Measurements from ENCODE around the gene DRAXIN.

GRCh38 chr1:11681071-11681771 is 10.3 kb upstream of the DRAXIN start, which contains the start of gene MAD2L2:
- TF ChIP-seq CTCF (IDR thresholded peaks at IDR 0.05; ENCODE audit: insufficient read depth, low read length) (no peak), GABPA (IDR thresholded peaks at IDR 0.05; ENCODE audit: low read depth) (no peak; the same call in 1 of the 2 replicates), POLR2AphosphoS5 (IDR thresholded peaks at IDR 0.05; ENCODE audit: low read depth) (peak; percentile 70; the same call in 1 of the 2 replicates), SPI1 (IDR thresholded peaks at IDR 0.05; ENCODE audit: borderline replicate concordance, low read depth) (no peak)
- TF ChIP-seq, protein P1, sequence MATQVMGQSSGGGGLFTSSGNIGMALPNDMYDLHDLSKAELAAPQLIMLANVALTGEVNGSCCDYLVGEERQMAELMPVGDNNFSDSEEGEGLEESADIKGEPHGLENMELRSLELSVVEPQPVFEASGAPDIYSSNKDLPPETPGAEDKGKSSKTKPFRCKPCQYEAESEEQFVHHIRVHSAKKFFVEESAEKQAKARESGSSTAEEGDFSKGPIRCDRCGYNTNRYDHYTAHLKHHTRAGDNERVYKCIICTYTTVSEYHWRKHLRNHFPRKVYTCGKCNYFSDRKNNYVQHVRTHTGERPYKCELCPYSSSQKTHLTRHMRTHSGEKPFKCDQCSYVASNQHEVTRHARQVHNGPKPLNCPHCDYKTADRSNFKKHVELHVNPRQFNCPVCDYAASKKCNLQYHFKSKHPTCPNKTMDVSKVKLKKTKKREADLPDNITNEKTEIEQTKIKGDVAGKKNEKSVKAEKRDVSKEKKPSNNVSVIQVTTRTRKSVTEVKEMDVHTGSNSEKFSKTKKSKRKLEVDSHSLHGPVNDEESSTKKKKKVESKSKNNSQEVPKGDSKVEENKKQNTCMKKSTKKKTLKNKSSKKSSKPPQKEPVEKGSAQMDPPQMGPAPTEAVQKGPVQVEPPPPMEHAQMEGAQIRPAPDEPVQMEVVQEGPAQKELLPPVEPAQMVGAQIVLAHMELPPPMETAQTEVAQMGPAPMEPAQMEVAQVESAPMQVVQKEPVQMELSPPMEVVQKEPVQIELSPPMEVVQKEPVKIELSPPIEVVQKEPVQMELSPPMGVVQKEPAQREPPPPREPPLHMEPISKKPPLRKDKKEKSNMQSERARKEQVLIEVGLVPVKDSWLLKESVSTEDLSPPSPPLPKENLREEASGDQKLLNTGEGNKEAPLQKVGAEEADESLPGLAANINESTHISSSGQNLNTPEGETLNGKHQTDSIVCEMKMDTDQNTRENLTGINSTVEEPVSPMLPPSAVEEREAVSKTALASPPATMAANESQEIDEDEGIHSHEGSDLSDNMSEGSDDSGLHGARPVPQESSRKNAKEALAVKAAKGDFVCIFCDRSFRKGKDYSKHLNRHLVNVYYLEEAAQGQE (IDR thresholded peaks at IDR 0.05; ENCODE audit: insufficient replicate concordance, low read depth), result no peak
